Right ventricle myocardium inferior (tissue), 1 donor: ENCODE measurements around the gene HIVEP3. TPM values are rescaled to one million over a fixed set of nuclear protein-coding genes. Genes with fewer than 3 reads are reported as not detected.
A peak's percentile ranks its signal among the peaks of the same experiment; 100 is the strongest.

Source experiments
- ATAC-seq: fragments of 200-7000 bp; cut with Tn5 transposase; one replicate; pipeline ENCODE4 v1.9.1; 2020; ENCODE audit warnings: mild to moderate bottlenecking, moderate library complexity
- DNase-seq: peaks from one replicate; pipeline ENCODE4 v3.0.0; 2021; ENCODE audit errors: missing footprints
- intact Hi-C: fragments of 100-400 bp; cut with DNase I; formaldehyde crosslinking; loops from one replicate; pipeline ENCODE4 v1.11.0; 2022
- total RNA-seq: library from RNA; stranded (reverse); fragmentation: NEBNext Ultra II Directional; extraction: Animal tissue kit (Norgen Biotek cat#: 25700); gene quantifications from one replicate; pipeline ENCODE4 v1.2.1, GENCODE V29; 2021
- donor health status: DM: no; HTN: yes; CAD: no; lungs with severe emphysema.

Gene HIVEP3
- total RNA-seq, 1 donor from 2014 or later: 6.5 TPM

- no peak for DNase-seq
- no peak for ATAC-seq
- intact Hi-C loops: no loop called here
Measured at GRCh38 chr1:41528106-41528505, 390.6 kb downstream of the HIVEP3 start.

- DNase-seq: no peak
- intact Hi-C loops: no loop called here
- no peak for ATAC-seq
Measured at GRCh38 chr1:41526956-41527561, 391.7 kb downstream of the HIVEP3 start.

GRCh38 chr1:41525891-41526587 is 392.7 kb downstream of the HIVEP3 start:
- DNase-seq (no peak), ATAC-seq (no peak)
- intact Hi-C loops: no loop called here

- DNase-seq (no peak), ATAC-seq (no peak)
- intact Hi-C loops: no loop called here
Measured at GRCh38 chr1:41524676-41525675, 393.7 kb downstream of the HIVEP3 start.

GRCh38 chr1:41523949-41524675 is 394.6 kb downstream of the HIVEP3 start:
- ATAC-seq (no peak), DNase-seq (no peak)
- intact Hi-C loops: no loop called here

- ATAC-seq (no peak), DNase-seq (no peak)
- intact Hi-C loops: no loop called here
Measured at GRCh38 chr1:41523071-41523470, 395.7 kb downstream of the HIVEP3 start.

- intact Hi-C loops: no loop called here
- no peak for DNase-seq
- no peak for ATAC-seq
Measured at GRCh38 chr1:41521766-41522165, 397.0 kb downstream of the HIVEP3 start.

GRCh38 chr1:41520951-41521752 is 397.6 kb downstream of the HIVEP3 start:
- ATAC-seq (no peak), DNase-seq (no peak)
- intact Hi-C loops: no loop called here

- ATAC-seq (no peak), DNase-seq (no peak)
- intact Hi-C loops: no loop called here
Measured at GRCh38 chr1:41519667-41520066, 399.1 kb downstream of the HIVEP3 start.

- no peak for ATAC-seq
- DNase-seq: no peak
- intact Hi-C loops: no loop called here
Measured at GRCh38 chr1:41518471-41518870, 400.3 kb downstream of the HIVEP3 start.

GRCh38 chr1:41517062-41517438 is 401.7 kb downstream of the HIVEP3 start:
- intact Hi-C loops: no loop called here
- ATAC-seq: no peak
- peak; percentile 37 for DNase-seq

- intact Hi-C loops: loop anchor here (1.0 kb wide), 1 partner anchor 248 kb away; no protein-coding TSS in a partner anchor
- ATAC-seq: peak; percentile 95
- DNase-seq: peak; percentile 95
Measured at GRCh38 chr1:41516168-41517061, 402.3 kb downstream of the HIVEP3 start.

- intact Hi-C loops: loop anchor here (1.0 kb wide), 1 partner anchor 247 kb away; no protein-coding TSS in a partner anchor
- no peak for DNase-seq
Measured at GRCh38 chr1:41515778-41516167, 402.9 kb downstream of the HIVEP3 start.

GRCh38 chr1:41515131-41515678 is 403.5 kb downstream of the HIVEP3 start:
- DNase-seq (peak; percentile 23), ATAC-seq (no peak)
- intact Hi-C loops: no loop called here

More at GRCh38 chr1:41515778-41516167, 402.9 kb downstream of the HIVEP3 start:
- no peak for ATAC-seq

GRCh38 chr1:41514381-41514780 is 404.3 kb downstream of the HIVEP3 start:
- ATAC-seq (no peak), DNase-seq (peak; percentile 57)
- intact Hi-C loops: no loop called here

- intact Hi-C loops: no loop called here
- DNase-seq (peak; percentile 14), ATAC-seq (no peak)
Measured at GRCh38 chr1:41513383-41513735, 405.4 kb downstream of the HIVEP3 start.
